Vagina (tissue), 2 donors: Measurements from ENCODE around the gene CAMSAP1. TPM values are rescaled to one million over a fixed set of nuclear protein-coding genes. Genes with fewer than 3 reads are reported as not detected.

Source experiments
- DNase-seq, 2 donors: peaks; one replicate each; pipeline ENCODE4 v3.0.0-alpha.2; 2017; ENCODE audit errors: extremely low spot score in 2 of 2
- H3K27ac ChIP-seq: fragments of 200-600 bp; sonication (generic); one replicate; pipeline ENCODE4 v1.5.1; 2019
- H3K27me3 ChIP-seq: fragments of 200-600 bp; sonication (generic); one replicate; pipeline ENCODE4 v1.5.1; 2019
- H3K36me3 ChIP-seq, 2 donors: fragments of 200-600 bp; sonication (generic); one replicate each; pipeline ENCODE4 v1.5.1; 2017 to 2019
- H3K4me1 ChIP-seq: fragments of 200-600 bp; sonication (generic); one replicate; pipeline ENCODE4 v1.5.1; 2019
- H3K4me3 ChIP-seq, 2 donors: fragments of 200-600 bp; sonication (generic); 1 replicate in 1 of 2; 2 replicates in 1 of 2; pipeline ENCODE4 v1.5.1; 2016 to 2019
- H3K9me3 ChIP-seq: fragments of 200-600 bp; sonication (generic); one replicate; pipeline ENCODE4 v1.5.1; 2019
- POLR2A ChIP-seq, 2 donors: fragments of 450-650 bp; IDR thresholded peaks; one replicate each; pipeline ENCODE4 v1.6.1; 2017; ENCODE audit warnings: antibody characterized with exemption in 2 of 2, mild to moderate bottlenecking in 2 of 2, moderate library complexity in 2 of 2
- POLR2AphosphoS5 ChIP-seq, 2 donors: sonication (generic); formaldehyde crosslinking; IDR thresholded peaks; one replicate each; pipeline ENCODE4 v1.9.0; 2017; ENCODE audit warnings: antibody characterized with exemption in 2 of 2, mild to moderate bottlenecking in 2 of 2, low read depth in 1 of 2; ENCODE audit not compliant: insufficient read depth in 1 of 2
- intact Hi-C: fragments of 100-400 bp; cut with DNase I; formaldehyde crosslinking; loops from one replicate; pipeline ENCODE4 v1.15.1; 2023
- total RNA-seq: library from RNA; depleted of rRNA; stranded (reverse); fragments of >200 nt; gene quantifications from one replicate; pipeline ENCODE4 v1.2.3, GENCODE V29; 2016
- TF ChIP-seq, protein P1 (sequence below), 3 experiments: fragments of 450-650 bp in 2 of 3; fragments of 200-600 bp in 1 of 3; sonication (generic) in 1 of 3; IDR thresholded peaks; one replicate each; pipeline ENCODE4 v1.5.1; 2017 to 2019; ENCODE audit warnings: antibody characterized with exemption in 3 of 3, mild to moderate bottlenecking in 2 of 3, moderate library complexity in 2 of 3

Gene CAMSAP1
- total RNA-seq, 1 donor from 2014 or later = 20.9 TPM

DNA sequence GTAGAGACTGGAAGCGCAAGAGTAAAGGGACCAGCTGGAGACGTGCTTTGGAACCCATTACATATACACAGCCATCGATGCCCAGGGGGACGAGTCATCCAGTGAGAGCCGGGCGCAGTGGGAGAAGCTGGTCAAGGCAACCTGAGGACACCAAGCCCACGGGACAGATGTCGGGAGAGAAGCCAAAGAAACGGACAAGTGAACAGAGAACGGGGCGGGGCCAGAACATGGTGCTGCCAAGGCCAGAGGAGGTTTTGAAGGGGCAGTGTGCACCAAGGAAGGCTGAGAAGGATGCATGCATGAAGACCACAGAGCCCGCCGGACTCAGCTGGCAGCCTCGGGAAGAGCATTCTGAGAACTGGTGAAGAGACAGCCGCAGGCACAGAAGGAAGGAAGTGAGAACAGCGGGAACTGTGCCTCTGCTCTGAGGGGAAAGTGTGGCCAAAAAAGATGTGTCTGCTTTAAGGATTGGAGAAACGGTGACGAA is 20.3 kb downstream of the CAMSAP1 start:
- no peaks in the 10 kb centered on the region for H3K27me3 ChIP-seq
- peaks cover 78% of the 10 kb centered on the region for H3K4me1 ChIP-seq
- intact Hi-C loops = no loop called here
- H3K27ac ChIP-seq = no peak overlapping the region
- no peak for DNase-seq
- no peak overlapping the region for H3K4me3 ChIP-seq
- no peak for TF ChIP-seq POLR2AphosphoS5 (IDR thresholded peaks at IDR 0.05; ENCODE audit: insufficient read depth in 1 of 2, low read depth in 1 of 2)
- H3K9me3 ChIP-seq = no peaks in the 10 kb centered on the region
- no peaks in the 10 kb centered on the region for H3K36me3 ChIP-seq

DNA sequence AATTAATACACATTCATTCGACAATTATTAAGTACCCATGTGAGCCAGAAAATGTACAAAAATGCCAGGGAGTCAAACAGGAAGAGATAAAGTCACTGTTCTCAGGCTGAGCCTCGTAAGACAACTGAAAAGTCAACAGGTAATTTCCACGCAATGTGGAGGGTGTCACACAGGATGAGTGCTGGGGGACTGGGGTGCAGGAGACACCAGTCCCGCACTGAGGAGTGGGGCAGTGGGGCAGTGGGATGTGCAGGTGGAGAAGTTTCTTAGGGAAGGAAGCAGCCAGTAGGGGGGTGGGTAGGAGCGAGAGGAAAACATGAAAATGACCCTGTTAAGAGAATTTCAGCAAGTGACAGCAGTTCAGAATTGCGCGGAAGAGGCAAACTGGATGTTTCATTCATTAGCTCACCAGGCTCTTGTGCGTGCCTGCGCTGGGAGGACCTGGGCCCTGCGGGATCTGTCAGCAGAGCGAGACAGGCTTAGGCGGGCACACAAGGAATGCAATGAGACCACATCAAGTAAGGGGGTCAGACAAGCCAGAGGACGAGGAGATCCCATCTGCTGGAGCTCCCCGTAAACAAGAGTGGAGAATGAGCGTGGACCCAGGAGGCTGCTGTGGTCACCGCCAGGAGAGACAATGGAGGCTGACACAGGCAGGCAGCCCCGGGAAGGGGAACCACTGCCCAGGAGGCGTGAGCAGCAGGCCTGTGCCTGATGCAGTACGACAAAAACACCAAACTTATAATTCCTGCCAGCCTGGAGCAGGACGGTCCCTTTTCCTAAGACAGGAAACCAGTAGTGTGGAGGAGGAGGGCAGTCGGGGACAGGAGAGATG is 21.0 kb downstream of the CAMSAP1 start:
- H3K27ac ChIP-seq = no peak overlapping the region
- intact Hi-C loops = no loop called here
- no peaks in the 10 kb centered on the region for H3K9me3 ChIP-seq
- H3K4me1 ChIP-seq = peaks cover 72% of the 10 kb centered on the region
- H3K4me3 ChIP-seq = no peak overlapping the region
- no peak for TF ChIP-seq POLR2AphosphoS5 (IDR thresholded peaks at IDR 0.05; ENCODE audit: insufficient read depth in 1 of 2, low read depth in 1 of 2)
- TF ChIP-seq, protein P1, sequence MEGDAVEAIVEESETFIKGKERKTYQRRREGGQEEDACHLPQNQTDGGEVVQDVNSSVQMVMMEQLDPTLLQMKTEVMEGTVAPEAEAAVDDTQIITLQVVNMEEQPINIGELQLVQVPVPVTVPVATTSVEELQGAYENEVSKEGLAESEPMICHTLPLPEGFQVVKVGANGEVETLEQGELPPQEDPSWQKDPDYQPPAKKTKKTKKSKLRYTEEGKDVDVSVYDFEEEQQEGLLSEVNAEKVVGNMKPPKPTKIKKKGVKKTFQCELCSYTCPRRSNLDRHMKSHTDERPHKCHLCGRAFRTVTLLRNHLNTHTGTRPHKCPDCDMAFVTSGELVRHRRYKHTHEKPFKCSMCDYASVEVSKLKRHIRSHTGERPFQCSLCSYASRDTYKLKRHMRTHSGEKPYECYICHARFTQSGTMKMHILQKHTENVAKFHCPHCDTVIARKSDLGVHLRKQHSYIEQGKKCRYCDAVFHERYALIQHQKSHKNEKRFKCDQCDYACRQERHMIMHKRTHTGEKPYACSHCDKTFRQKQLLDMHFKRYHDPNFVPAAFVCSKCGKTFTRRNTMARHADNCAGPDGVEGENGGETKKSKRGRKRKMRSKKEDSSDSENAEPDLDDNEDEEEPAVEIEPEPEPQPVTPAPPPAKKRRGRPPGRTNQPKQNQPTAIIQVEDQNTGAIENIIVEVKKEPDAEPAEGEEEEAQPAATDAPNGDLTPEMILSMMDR (IDR thresholded peaks at IDR 0.05) = no peak
- H3K36me3 ChIP-seq = peaks cover 0 to 2% of the 10 kb centered on the region in 2 donors
- no peaks in the 10 kb centered on the region for H3K27me3 ChIP-seq
- no peak for DNase-seq

DNA sequence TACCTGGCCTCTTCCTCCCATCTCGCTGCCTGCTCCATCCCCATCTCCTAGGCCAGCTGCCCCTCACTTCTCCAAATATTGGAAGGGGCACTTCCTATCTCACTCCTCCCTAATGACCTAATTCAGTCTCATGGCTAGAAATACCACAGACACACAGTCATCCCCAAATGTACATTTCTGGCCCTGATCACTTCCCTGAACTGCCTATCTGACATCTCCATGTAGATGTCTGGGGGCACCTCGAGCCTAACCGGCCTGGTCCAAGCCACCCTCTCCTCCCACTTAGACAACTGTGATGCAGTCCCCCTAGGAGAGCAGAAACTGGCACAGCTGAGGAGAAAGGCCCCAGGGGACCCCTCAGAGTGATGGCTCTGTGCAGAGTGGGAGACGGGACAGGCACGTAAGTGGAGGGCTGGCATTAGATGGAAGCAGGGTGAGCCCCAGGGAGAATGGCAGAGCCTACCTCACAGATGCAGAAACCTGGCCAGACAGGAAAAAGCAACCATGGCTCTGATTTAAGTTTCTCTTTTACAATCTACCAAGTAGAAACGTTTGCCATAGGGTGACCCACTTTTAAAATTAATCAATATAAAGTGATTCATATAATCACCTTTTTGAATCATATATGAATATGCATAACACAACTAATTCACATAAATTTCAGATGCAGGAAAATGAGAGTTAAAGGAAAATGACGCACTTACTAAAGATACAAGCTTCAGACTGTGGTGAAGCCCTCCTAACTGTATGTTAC is 22.1 kb downstream of the CAMSAP1 start:
- TF ChIP-seq POLR2A (IDR thresholded peaks at IDR 0.05) (no peak), POLR2AphosphoS5 (IDR thresholded peaks at IDR 0.05; ENCODE audit: insufficient read depth in 1 of 2, low read depth in 1 of 2) (no peak)
- TF ChIP-seq, protein P1 (IDR thresholded peaks at IDR 0.05) = no peak
- Histone ChIP-seq H3K36me3 (peaks cover 0 to 4% of the 10 kb centered on the region in 2 donors), H3K27ac (no peak overlapping the region), H3K4me1 (peaks cover 61% of the 10 kb centered on the region), H3K9me3 (no peaks in the 10 kb centered on the region), H3K4me3 (no peak overlapping the region), H3K27me3 (no peaks in the 10 kb centered on the region)
- DNase-seq = no peak
- intact Hi-C loops = no loop called here

DNA sequence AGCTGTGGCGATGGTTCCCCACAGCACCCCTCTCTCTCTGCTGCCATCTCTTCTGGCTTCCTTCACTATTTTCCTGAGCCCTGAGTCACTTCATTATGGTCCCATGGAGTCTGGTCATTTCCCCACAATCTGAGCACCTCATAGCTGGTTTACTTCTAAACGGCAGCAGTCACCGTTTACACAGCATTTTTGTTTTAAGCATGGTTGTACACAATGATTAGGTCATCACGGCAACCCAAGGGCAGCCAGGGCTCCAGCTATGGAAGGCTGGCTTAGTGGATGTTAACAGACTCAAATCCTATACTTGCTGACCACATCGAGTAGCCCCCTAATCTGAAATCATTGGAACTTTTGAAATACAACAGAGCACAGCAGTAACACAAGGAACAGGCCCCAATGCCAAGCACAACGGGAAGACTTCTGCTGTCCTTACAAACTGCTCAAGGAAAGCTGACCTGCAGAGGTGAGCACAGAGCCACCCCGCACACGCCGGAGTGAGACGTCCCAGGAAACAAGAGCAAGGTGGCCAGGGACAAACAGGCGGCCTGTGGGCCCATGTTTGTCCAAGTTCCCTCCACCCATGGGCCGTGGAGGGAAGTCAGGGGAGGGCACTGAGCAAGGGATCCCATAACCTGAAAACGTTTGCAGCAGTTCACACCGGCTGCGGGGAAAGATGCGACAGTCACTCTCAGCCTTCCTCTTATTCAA is 22.9 kb downstream of the CAMSAP1 start:
- Histone ChIP-seq H3K9me3 (no peaks in the 10 kb centered on the region), H3K27me3 (no peaks in the 10 kb centered on the region), H3K4me1 (peaks cover 53% of the 10 kb centered on the region), H3K4me3 (no peak overlapping the region), H3K36me3 (peaks cover 0 to 4% of the 10 kb centered on the region in 2 donors), H3K27ac (no peak overlapping the region)
- intact Hi-C loops = no loop called here
- no peak for TF ChIP-seq POLR2AphosphoS5 (IDR thresholded peaks at IDR 0.05; ENCODE audit: insufficient read depth in 1 of 2, low read depth in 1 of 2)
- no peak for TF ChIP-seq POLR2A (IDR thresholded peaks at IDR 0.05)
- no peak for DNase-seq

DNA sequence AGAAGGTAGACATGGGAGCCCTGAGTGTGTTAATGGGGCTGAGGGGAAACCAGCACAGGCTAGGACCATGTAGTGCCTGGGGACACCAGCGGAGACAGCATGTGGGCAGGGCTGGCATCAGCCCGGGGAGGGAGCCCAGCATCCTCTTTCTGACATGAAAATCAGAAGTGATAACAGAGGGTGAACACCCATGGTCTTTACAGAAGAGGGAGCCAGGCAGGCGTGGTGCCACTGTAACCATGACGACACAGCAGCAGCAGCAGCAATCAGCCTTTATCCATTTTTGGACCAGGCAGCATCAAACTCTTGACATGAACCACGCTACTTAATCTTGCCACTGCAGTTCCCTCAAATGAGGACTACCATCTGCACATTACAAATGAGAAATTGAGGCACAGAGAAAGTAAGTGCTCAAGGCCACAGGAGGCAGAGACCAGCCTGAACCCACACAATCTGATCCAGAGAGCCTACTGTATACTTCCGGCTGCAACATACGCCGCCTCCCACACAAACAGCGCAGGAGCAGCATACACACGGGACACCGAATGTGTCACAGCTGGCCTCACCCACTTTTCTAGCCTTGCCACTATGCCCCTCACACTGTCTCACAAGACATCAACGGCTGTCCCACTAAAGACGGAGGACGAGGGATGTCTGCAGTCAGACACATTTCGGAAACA is 23.8 kb downstream of the CAMSAP1 start:
- TF ChIP-seq, protein P1 (IDR thresholded peaks at IDR 0.05) = no peak
- TF ChIP-seq POLR2A (IDR thresholded peaks at IDR 0.05) = no peak
- no peak for TF ChIP-seq POLR2AphosphoS5 (IDR thresholded peaks at IDR 0.05; ENCODE audit: insufficient read depth in 1 of 2, low read depth in 1 of 2)
- intact Hi-C loops = no loop called here
- H3K9me3 ChIP-seq = no peaks in the 10 kb centered on the region
- no peak overlapping the region for H3K4me3 ChIP-seq
- DNase-seq = no peak
- no peak overlapping the region for H3K27ac ChIP-seq
- H3K27me3 ChIP-seq = no peaks in the 10 kb centered on the region
- H3K4me1 ChIP-seq = peaks cover 44% of the 10 kb centered on the region
- H3K36me3 ChIP-seq = peaks cover 0 to 4% of the 10 kb centered on the region in 2 donors
